ENCODE data around the gene RIMBP2.

The RIMBP2 gene

DNA sequence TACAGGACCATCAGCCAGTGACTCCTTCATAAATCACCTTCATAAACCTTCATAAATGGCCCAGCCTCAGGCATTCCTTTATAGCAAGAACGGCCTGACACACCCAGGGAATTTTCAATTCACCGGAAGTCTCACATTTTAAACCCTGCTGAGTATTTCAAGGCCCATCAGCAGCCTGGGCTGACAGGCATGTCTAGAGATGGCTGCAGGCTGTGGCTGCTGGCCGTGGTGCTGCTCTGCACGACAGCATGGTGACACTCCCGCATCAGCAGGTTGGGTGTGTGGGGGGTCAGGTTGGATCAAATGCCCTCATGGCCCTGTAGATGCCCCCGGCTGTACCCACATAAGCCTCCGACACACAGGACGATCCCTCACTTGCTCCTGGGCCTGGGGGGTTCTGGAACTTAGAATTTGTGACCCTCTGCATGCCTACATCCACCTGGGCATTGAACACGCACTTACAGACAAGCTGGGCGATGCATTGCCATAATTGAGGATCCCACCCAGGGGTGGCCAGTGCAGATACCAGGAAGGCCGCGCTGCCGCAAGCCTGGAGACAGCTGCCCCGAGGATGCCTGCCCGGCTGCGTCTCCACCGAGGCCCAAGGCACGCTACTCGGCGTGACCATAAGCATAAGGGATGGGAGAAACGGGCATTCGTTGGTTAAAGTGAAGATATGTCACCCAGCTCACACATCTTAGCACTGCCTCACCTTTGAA lies 254.1 kb downstream of the RIMBP2 start:
- no peak for DNase-seq (ENCODE audit: extremely low read depth, low read depth)
- TF ChIP-seq, protein P1, sequence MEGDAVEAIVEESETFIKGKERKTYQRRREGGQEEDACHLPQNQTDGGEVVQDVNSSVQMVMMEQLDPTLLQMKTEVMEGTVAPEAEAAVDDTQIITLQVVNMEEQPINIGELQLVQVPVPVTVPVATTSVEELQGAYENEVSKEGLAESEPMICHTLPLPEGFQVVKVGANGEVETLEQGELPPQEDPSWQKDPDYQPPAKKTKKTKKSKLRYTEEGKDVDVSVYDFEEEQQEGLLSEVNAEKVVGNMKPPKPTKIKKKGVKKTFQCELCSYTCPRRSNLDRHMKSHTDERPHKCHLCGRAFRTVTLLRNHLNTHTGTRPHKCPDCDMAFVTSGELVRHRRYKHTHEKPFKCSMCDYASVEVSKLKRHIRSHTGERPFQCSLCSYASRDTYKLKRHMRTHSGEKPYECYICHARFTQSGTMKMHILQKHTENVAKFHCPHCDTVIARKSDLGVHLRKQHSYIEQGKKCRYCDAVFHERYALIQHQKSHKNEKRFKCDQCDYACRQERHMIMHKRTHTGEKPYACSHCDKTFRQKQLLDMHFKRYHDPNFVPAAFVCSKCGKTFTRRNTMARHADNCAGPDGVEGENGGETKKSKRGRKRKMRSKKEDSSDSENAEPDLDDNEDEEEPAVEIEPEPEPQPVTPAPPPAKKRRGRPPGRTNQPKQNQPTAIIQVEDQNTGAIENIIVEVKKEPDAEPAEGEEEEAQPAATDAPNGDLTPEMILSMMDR (IDR thresholded peaks at IDR 0.05; ENCODE audit: low read depth, low read length) = no peak

DNA sequence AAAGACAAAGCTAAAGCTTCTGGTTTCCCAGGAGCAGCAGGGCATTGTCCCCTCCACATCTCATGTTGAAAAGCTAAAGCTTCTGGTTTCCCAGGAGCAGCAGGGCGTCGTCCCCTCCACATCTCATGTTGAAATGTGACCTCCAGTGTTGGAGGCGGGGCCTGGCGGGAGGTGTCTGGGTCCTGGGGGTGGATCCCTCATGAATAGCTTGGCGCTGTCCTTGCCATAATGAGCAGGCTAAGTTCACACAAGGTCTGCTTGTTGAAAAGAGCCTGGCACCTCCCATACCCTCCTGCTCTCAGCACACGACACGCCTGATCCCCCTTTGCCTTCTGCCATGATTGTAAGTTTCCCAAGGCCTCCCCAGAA lies 254.7 kb downstream of the RIMBP2 start:
- DNase-seq (ENCODE audit: extremely low read depth, low read depth) = no peak
- TF ChIP-seq, protein P1 (IDR thresholded peaks at IDR 0.05; ENCODE audit: low read depth, low read length) = no peak

DNA sequence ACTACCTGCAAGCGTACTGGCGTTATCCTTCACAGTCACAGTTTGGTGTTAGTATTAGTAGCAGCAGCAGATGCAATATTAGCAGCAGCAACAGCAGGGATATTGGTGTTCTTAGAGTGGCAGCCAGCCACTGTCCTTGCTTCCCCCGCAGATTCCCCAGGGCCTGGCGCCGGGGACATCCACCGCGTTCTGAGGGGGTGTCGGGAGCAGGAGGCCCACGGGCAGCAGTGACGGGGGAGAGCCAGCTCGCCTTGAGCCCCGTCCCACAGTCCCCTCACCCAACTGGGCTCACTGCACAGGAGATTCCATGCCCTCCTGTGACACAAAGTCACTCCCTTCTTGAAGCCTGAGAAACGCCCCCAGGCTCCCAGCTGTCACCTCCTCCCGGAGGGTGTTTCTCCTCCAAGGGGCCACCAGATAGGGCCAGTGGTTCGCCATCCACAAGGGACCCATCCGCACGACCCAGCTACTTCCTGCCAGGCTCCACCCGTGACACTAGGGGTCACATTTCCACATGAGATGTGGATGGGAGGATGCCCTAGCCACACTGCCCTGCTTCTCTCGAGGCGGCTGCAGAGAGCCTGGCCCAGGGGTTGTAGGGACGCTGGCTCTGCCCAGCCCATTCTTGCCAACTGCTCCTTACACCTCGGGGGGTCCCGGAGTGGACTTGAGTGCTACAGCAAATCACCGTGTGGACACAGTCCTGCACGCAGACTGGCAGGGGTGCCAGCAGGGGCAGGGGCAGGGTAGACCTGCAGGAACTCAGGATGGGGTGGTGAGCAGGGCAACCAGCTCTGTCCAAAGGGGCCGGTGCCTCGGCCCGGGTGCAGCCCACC lies 255.3 kb downstream of the RIMBP2 start:
- DNase-seq (ENCODE audit: extremely low read depth, low read depth) = no peak
- TF ChIP-seq, protein P1 (IDR thresholded peaks at IDR 0.05; ENCODE audit: low read depth, low read length) = no peak

DNA sequence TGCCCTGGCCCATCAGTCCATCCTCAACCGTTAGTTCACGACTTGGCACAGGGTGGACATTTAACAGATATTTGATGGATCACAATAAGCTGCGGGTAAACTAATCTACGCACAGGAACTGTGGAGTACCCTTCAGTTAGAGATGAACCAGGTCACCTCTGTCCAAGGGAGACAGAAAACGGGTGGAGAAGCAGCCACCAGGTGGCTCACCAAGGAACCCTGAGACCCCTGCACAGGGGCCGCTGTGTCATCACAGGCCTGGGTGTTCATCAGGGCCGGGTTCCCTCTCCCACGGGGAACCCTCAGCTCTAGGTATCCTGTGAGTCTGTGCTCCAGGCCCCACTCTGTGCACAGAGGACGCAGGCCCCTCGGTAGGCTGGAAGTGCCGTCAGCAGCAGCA lies 256.2 kb downstream of the RIMBP2 start:
- DNase-seq (ENCODE audit: extremely low read depth, low read depth) = no peak
- TF ChIP-seq, protein P1 (IDR thresholded peaks at IDR 0.05; ENCODE audit: low read depth, low read length) = no peak

DNA sequence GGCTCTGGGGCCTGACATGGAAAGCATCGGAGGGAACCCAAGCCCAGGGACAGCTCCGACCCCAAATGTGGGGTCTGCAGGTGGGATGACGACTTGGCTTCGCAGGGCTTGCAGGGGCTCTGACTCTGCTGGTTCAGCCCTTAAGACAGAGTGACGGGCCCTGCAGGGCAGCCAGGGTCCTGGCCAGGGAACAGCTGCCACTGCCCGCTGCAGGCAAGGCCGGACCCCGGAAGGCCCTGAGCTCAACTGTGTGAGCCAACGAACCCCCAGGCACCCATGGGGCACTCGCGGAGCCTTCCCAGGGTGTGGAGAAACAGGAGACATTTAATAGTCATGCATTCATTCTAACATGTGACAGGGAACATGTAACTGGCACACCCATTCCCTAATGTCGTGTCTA lies 257.8 kb downstream of the RIMBP2 start:
- TF ChIP-seq, protein P1 (IDR thresholded peaks at IDR 0.05; ENCODE audit: low read depth, low read length) = no peak
- no peak for DNase-seq (ENCODE audit: extremely low read depth, low read depth)

DNA sequence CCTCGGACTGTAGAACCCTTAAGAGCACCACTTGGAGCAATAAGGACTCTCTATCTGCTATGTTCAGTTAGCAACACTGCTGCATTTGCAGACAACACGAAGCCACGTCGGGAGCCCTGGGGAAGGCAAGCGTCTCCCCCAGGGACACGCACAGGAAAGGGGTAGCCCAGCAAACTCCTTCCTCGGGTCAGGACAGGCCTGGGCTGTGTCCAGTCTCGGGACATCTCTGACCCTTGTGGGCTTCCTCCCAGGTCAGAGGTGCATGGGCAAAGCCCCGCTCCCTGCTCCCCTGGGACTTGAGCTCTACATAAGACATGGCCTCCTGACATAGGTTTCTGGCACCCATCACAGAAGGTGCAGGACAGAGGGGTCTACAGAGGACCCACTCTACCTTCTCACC lies 258.9 kb downstream of the RIMBP2 start:
- DNase-seq (ENCODE audit: extremely low read depth, low read depth) = no peak
- TF ChIP-seq, protein P1 (IDR thresholded peaks at IDR 0.05; ENCODE audit: low read depth, low read length) = no peak
